A549 (cell line): ENCODE measurements around the gene CIITA. TPM values are rescaled to one million over a fixed set of nuclear protein-coding genes. Genes with fewer than 3 reads are reported as not detected.
"Not testable (repeated sequence)": the region's sequence is repeated elsewhere in the genome, so short reads cannot be mapped to it uniquely, and the experiment has no call there.

Experiments used
- ATAC-seq, 2 experiments: fragments of 200-7000 bp in 1 of 2; fragments of >200 bp in 1 of 2; cut with Nextera tagmentation in 1 of 2; cut with Tn5 transposase in 1 of 2; 3 replicates each; pipeline versions ENCODE4 v1.8.0 to v1.9.1; 2018 to 2020; ENCODE audit warnings: mild to moderate bottlenecking in 1 of 2, moderate library complexity in 1 of 2
- CTCF ChIA-PET: fragments of 300-600 bp; sonication (Branson Sonifier 250); formaldehyde crosslinking; extraction: SDS; loops from one replicate; lab custom pipeline; 2021; ENCODE audit warnings: antibody characterized with exemption, inconsistent platforms; lab: Yijun Ruan, JAX
- POLR2A ChIA-PET: fragments of 350-600 bp; formaldehyde crosslinking; extraction: SDS; loops from one replicate; lab custom pipeline; 2021; ENCODE audit warnings: antibody characterized with exemption, inconsistent platforms; lab: Yijun Ruan, JAX
- DNase-seq, 2 experiments: peaks; one replicate each; pipeline versions ENCODE4 v3.0.0 to v3.0.0-alpha.2; 2011 to 2016; ENCODE audit warnings: low read depth in 1 of 2, low spot score in 1 of 2
- FAIRE-seq: peaks from 2 replicates; lab custom pipeline; 2011; peaks lifted over from hg19 to GRCh38; lab: Jason Lieb, UNC
- H3K27ac ChIP-seq, 2 experiments: fragments of >200 bp; sonication (Bioruptor Twin); formaldehyde crosslinking; 3 replicates each; pipeline ENCODE4 v1.5.1; 2016 to 2017
- H3K4me1 ChIP-seq: fragments of >200 bp; sonication (Bioruptor Twin); formaldehyde crosslinking; 3 replicates; pipeline ENCODE4 v1.6.1; 2016
- H3K4me2 ChIP-seq: fragments of >200 bp; sonication (Bioruptor Twin); formaldehyde crosslinking; 3 replicates; pipeline ENCODE4 v1.6.1; 2016
- H3K4me3 ChIP-seq: fragments of >200 bp; sonication (Bioruptor Twin); formaldehyde crosslinking; 3 replicates; pipeline ENCODE4 v1.5.1; 2016
- H3K9me3 ChIP-seq: fragments of >200 bp; sonication (Bioruptor Twin); formaldehyde crosslinking; 3 replicates; pipeline ENCODE4 v1.6.1; 2016
- CBX8 ChIP-seq: fragments of 200-600 bp; sonication (generic); IDR thresholded peaks from 2 replicates; pipeline ENCODE4 v1.6.1; 2016
- CHD2 ChIP-seq: fragments of 150-350 bp; IDR thresholded peaks from 2 replicates; pipeline ENCODE4 v1.6.1; 2014; ENCODE audit warnings: low read length; ENCODE audit not compliant: partially characterized antibody
- CHD4 ChIP-seq: fragments of 200-600 bp; sonication (generic); IDR thresholded peaks from 2 replicates; pipeline ENCODE4 v1.6.1; 2016; ENCODE audit warnings: antibody characterized with exemption, mild to moderate bottlenecking, borderline replicate concordance
- EHF ChIP-seq: fragments of 250-450 bp; sonication (Bioruptor Pico); IDR thresholded peaks from 2 replicates; pipeline ENCODE4 v1.5.0; 2020; ENCODE audit warnings: mild to moderate bottlenecking
- ESRRA ChIP-seq: fragments of 150-350 bp; IDR thresholded peaks from 2 replicates; pipeline ENCODE4 v1.6.1; 2014; ENCODE audit warnings: mild to moderate bottlenecking, low read length, borderline replicate concordance
- FOSB ChIP-seq: fragments of 250-450 bp; sonication (Bioruptor Pico); IDR thresholded peaks from 2 replicates; pipeline ENCODE4 v1.5.0; 2020; ENCODE audit warnings: mild to moderate bottlenecking, moderate library complexity
- FOXS1 ChIP-seq: fragments of 250-450 bp; sonication (Bioruptor Pico); IDR thresholded peaks from 2 replicates; pipeline ENCODE4 v1.5.0; 2020; ENCODE audit warnings: mild to moderate bottlenecking, moderate library complexity
- HOXA7 ChIP-seq: fragments of 250-450 bp; sonication (Bioruptor Pico); IDR thresholded peaks from 2 replicates; pipeline ENCODE4 v1.5.0; 2020; ENCODE audit warnings: mild to moderate bottlenecking, moderate library complexity
- HOXB5 ChIP-seq: fragments of 250-450 bp; sonication (Bioruptor Pico); IDR thresholded peaks from 2 replicates; pipeline ENCODE4 v1.5.0; 2020; ENCODE audit warnings: mild to moderate bottlenecking, moderate library complexity
- JUNB ChIP-seq: fragments of >200 bp; sonication (Bioruptor Twin); formaldehyde crosslinking; IDR thresholded peaks from 2 replicates; pipeline ENCODE4 v1.6.1; 2016
- KDM1A ChIP-seq: fragments of 200-600 bp; sonication (generic); IDR thresholded peaks from 2 replicates; pipeline ENCODE4 v1.6.1; 2016; ENCODE audit warnings: low read depth, mild to moderate bottlenecking
- KDM5A ChIP-seq: fragments of 200-600 bp; sonication (generic); IDR thresholded peaks from 2 replicates; pipeline ENCODE4 v1.6.1; 2016; ENCODE audit warnings: antibody characterized with exemption, mild to moderate bottlenecking
- MAFK ChIP-seq: fragments of 450-650 bp; IDR thresholded peaks from 2 replicates; pipeline ENCODE4 v1.6.1; 2014; ENCODE audit not compliant: partially characterized antibody
- MYC ChIP-seq: IDR thresholded peaks from 2 replicates; pipeline ENCODE4 v1.6.1; 2012; ENCODE audit warnings: mild to moderate bottlenecking, inconsistent platforms, low read length, improper control_type of control experiment, borderline replicate concordance
- NFE2L2 ChIP-seq: fragments of 150-350 bp; conservative IDR thresholded peaks from 2 replicates; pipeline ENCODE4 v1.6.1; 2014; ENCODE audit warnings: low read length
- NPAS2 ChIP-seq: fragments of 250-450 bp; sonication (Bioruptor Pico); IDR thresholded peaks from 2 replicates; pipeline ENCODE4 v1.8.0; 2022; ENCODE audit warnings: mild to moderate bottlenecking, moderate library complexity, borderline replicate concordance
- NR3C1 ChIP-seq: fragments of >200 bp; sonication (Bioruptor Twin); formaldehyde crosslinking; IDR thresholded peaks from 3 replicates; pipeline ENCODE4 v1.6.1; 2017
- POLR2AphosphoS2 ChIP-seq: conservative IDR thresholded peaks from 2 replicates; pipeline ENCODE4 v1.6.1; 2012; ENCODE audit warnings: low read length, improper control_type of control experiment, inconsistent platforms
- RAD21 ChIP-seq, 2 experiments: fragments of >200 bp in 1 of 2; sonication (Bioruptor Twin) in 1 of 2; formaldehyde crosslinking in 1 of 2; IDR thresholded peaks in 1 of 2; conservative IDR thresholded peaks in 1 of 2; 2 replicates in 1 of 2; 3 replicates in 1 of 2; pipeline ENCODE4 v1.6.1; 2012 to 2018; ENCODE audit warnings: inconsistent platforms in 1 of 2
- RARB ChIP-seq: fragments of 250-450 bp; sonication (Bioruptor Pico); IDR thresholded peaks from 2 replicates; pipeline ENCODE4 v1.8.0; 2021; ENCODE audit warnings: mild to moderate bottlenecking, moderate library complexity
- RFX5 ChIP-seq: fragments of 450-650 bp; IDR thresholded peaks from 2 replicates; pipeline ENCODE4 v1.7.1; 2014; ENCODE audit warnings: antibody characterized with exemption, mild to moderate bottlenecking, moderate library complexity
- TP53 ChIP-seq: fragments of 250-450 bp; sonication (Bioruptor Pico); IDR thresholded peaks from 2 replicates; pipeline ENCODE4 v1.5.0; 2021; ENCODE audit warnings: mild to moderate bottlenecking, moderate library complexity
- ZC3H11A ChIP-seq: fragments of 450-650 bp; IDR thresholded peaks from 2 replicates; pipeline ENCODE4 v1.6.1; 2014; ENCODE audit warnings: antibody characterized with exemption, mild to moderate bottlenecking
- ZNF302 ChIP-seq: fragments of 250-450 bp; sonication (Bioruptor Pico); IDR thresholded peaks from 2 replicates; pipeline ENCODE4 v1.9.0; 2021; ENCODE audit warnings: inconsistent platforms, mild to moderate bottlenecking, moderate library complexity
- ZSCAN20 ChIP-seq: fragments of 250-450 bp; sonication (Bioruptor Pico); IDR thresholded peaks from 2 replicates; pipeline ENCODE4 v1.8.0; 2022; ENCODE audit warnings: mild to moderate bottlenecking, moderate library complexity
- WGBS: methylation state at CpG from one replicate; pipeline ENCODE4 v1.1.6; 2017; ENCODE audit errors: missing lambda C conversion rate; 5-methylcytosine and 5-hydroxymethylcytosine counted together
- polyA plus RNA-seq, 4 experiments: library from polyadenylated mRNA; depleted of rRNA in 3 of 4; stranded (reverse); fragments of >200 nt; fragmentation: RNase III in 1 of 4; extraction: RNeasy Plus Mini Kit Qiagen cat#74134 plus additional on column Dnase treatment in 1 of 4; gene quantifications; 2 replicates in 3 of 4; 3 replicates in 1 of 4; pipeline ENCODE4 v1.2.3, GENCODE V29; 2011 to 2017
- TF ChIP-seq, protein P1 (sequence below): fragments of >200 bp; sonication (Bioruptor Twin); formaldehyde crosslinking; IDR thresholded peaks from 2 replicates; pipeline ENCODE4 v1.6.1; 2016
- TF ChIP-seq, protein P2 (sequence below): fragments of 250-450 bp; sonication (Bioruptor Pico); IDR thresholded peaks from 2 replicates; pipeline ENCODE4 v1.5.0; 2020; ENCODE audit warnings: low read depth, mild to moderate bottlenecking, moderate library complexity
- TF ChIP-seq, protein P3 (sequence below): fragments of 200-600 bp; sonication (generic); IDR thresholded peaks from 2 replicates; pipeline ENCODE4 v1.6.1; 2016; ENCODE audit warnings: antibody characterized with exemption, mild to moderate bottlenecking, moderate library complexity
- TF ChIP-seq, protein P4 (sequence below): IDR thresholded peaks from 2 replicates; pipeline ENCODE4 v1.6.1; 2012; ENCODE audit warnings: low read depth, borderline replicate concordance

CIITA gene
- polyA plus RNA-seq, 2 of the 4 experiments (the other 2 are of a cell fraction): 0.06 TPM; not detected in 1

DNA sequence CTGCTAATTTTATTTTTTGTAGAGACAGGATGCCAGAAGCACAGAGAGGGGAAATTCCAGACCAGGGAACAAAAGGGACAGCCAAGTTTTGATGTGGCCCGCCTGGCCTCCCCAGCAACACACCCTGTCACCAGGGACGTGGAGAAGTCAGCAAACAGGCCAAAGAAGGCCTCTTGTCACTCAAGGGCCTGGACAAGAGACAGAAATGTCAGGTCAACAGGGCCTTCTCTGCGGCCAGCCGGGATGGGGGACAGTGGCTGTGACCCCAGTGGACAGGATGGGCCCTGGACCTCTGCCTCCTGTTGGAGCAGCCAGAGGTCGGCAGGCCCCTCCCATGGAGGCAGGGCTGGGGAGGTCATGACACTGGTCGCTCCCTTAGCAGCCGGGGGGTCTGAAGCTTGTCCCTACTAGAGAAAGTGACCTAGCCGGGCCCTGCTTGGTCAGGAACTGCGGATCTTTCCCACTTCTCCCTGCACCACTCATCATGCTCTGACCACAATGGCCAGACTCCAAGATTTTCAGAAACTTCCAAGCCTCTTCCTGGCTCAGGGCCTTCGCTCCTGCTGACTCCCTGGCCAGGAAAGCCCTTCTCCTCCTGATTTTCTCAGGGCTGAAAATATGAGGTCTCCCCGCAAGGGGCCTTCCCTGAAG, 49.2 kb upstream of the CIITA start:
- POLR2A ChIA-PET: no interaction called here
- H3K27ac ChIP-seq: no peak overlapping the region
- FAIRE-seq (no peak), ATAC-seq (no peak), DNase-seq (no peak)
- no peak overlapping the region for H3K4me2 ChIP-seq
- no peaks in the 10 kb centered on the region for H3K4me1 ChIP-seq
- WGBS: 75% methylated on average over 10 of the region's 11 CpGs
- TF ChIP-seq TP53 (CRISPR knock-in tag) (no peak), POLR2AphosphoS2 (no peak), RARB (CRISPR knock-in tag) (no peak), NFE2L2 (no peak), ZC3H11A (no peak), NPAS2 (CRISPR knock-in tag) (no peak), JUNB (no peak), RAD21 (conservative IDR thresholded peaks at IDR 0.05 in 1 of 2, IDR thresholded peaks at IDR 0.05 in 1 of 2) (no peak), CBX8 (no peak), HOXA7 (CRISPR knock-in tag) (no peak), CHD2 (no peak), MAFK (no peak), FOXS1 (CRISPR knock-in tag) (no peak), ZSCAN20 (CRISPR knock-in tag) (no peak), KDM5A (no peak), ZNF302 (CRISPR knock-in tag) (no peak)
- TF ChIP-seq, protein P1, sequence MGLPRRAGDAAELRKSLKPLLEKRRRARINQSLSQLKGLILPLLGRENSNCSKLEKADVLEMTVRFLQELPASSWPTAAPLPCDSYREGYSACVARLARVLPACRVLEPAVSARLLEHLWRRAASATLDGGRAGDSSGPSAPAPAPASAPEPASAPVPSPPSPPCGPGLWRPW: no peak
- TF ChIP-seq, protein P2, sequence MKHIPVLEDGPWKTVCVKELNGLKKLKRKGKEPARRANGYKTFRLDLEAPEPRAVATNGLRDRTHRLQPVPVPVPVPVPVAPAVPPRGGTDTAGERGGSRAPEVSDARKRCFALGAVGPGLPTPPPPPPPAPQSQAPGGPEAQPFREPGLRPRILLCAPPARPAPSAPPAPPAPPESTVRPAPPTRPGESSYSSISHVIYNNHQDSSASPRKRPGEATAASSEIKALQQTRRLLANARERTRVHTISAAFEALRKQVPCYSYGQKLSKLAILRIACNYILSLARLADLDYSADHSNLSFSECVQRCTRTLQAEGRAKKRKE (CRISPR knock-in tag): no peak
- CTCF ChIA-PET: no interaction called here
- H3K9me3 ChIP-seq: no peaks in the 10 kb centered on the region
- H3K4me3 ChIP-seq: no peak overlapping the region

DNA sequence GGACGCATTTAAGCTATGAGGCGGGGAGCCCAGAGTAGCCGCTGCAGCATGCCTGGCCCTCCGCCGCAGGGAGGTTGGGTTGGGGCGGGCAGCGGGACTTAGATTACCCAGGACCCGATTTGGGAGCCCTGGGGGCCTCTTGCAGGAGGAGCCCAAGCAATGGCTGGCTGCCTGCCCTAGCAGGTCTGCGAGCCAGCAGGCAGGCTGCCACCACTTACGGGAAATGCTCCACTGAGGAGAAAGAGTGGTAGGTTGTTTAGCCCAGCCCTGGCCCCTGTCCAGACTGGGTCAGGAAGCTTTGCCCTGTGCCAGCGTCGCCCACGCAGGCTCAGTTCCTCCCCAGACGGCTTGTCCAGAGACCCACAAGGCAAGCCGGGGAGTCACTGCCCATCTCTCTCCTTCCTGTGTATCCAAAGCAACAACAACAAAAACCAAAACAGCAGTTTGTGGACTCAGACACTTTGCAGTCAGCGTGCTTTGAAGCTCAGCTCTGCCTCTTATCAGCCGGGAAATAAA, 48.1 kb upstream of the CIITA start:
- FAIRE-seq: no peak

DNA sequence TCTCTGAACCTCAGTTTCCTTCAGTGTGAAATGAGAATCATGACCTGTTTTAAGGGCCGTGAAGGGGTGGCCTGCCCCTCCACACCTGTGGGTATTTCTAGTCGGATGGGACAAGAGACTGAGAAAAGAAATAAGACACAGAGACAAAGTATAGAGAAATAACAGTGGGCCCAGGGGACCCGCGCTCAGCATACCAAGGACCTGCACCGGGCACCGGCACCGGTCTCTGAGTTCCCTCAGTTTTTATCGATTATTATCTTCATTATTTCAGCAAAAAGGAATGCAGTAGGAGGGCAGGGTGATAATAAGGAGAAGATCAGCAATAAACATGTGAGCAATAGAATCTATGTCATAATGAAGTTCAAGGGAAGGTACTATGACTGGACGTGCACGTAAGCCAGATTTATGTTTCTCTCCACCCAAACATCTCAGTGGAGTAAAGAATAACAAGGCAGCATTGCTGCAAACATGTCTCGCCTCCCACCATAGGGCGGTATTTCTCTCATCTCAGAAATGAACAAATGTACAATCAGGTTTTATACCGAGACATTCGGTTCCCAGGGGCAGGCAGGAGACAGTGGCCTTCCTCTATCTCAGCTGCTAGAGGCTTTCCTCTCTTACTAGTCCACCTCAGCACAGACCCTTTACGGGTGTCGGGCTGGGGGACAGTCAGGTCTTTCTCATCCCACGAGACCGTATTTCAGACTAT, 47.5 kb upstream of the CIITA start:
- FAIRE-seq, H3K4me3 ChIP-seq, H3K9me3 ChIP-seq, DNase-seq, ATAC-seq, H3K4me1 ChIP-seq, CTCF ChIA-PET, H3K27ac ChIP-seq, POLR2A ChIA-PET, H3K4me2 ChIP-seq: not testable (repeated sequence)
- WGBS: 59% methylated on average over 18 of the region's 18 CpGs

More for the DNA sequence above, 48.1 kb upstream of the CIITA start:
- Histone ChIP-seq H3K9me3 (no peaks in the 10 kb centered on the region), H3K27ac (no peak overlapping the region), H3K4me1 (no peaks in the 10 kb centered on the region), H3K4me3 (no peak overlapping the region), H3K4me2 (no peak overlapping the region)
- ChIA-PET CTCF (no interaction called here), POLR2A (no interaction called here)
- ATAC-seq (peak; percentile 30 to 32; a peak in 2 of 6 replicates), DNase-seq (no peak)
- no peak for TF ChIP-seq CHD4
- TF ChIP-seq KDM1A: no peak
- TF ChIP-seq JUNB: no peak
- TF ChIP-seq RFX5: no peak
- TF ChIP-seq ESRRA: no peak
- no peak for TF ChIP-seq ZC3H11A
- TF ChIP-seq MAFK: no peak
- no peak for TF ChIP-seq NFE2L2
- no peak for TF ChIP-seq CBX8
- no peak for TF ChIP-seq NR3C1
- TF ChIP-seq EHF (CRISPR knock-in tag): no peak
- TF ChIP-seq, protein P3, sequence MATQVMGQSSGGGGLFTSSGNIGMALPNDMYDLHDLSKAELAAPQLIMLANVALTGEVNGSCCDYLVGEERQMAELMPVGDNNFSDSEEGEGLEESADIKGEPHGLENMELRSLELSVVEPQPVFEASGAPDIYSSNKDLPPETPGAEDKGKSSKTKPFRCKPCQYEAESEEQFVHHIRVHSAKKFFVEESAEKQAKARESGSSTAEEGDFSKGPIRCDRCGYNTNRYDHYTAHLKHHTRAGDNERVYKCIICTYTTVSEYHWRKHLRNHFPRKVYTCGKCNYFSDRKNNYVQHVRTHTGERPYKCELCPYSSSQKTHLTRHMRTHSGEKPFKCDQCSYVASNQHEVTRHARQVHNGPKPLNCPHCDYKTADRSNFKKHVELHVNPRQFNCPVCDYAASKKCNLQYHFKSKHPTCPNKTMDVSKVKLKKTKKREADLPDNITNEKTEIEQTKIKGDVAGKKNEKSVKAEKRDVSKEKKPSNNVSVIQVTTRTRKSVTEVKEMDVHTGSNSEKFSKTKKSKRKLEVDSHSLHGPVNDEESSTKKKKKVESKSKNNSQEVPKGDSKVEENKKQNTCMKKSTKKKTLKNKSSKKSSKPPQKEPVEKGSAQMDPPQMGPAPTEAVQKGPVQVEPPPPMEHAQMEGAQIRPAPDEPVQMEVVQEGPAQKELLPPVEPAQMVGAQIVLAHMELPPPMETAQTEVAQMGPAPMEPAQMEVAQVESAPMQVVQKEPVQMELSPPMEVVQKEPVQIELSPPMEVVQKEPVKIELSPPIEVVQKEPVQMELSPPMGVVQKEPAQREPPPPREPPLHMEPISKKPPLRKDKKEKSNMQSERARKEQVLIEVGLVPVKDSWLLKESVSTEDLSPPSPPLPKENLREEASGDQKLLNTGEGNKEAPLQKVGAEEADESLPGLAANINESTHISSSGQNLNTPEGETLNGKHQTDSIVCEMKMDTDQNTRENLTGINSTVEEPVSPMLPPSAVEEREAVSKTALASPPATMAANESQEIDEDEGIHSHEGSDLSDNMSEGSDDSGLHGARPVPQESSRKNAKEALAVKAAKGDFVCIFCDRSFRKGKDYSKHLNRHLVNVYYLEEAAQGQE: no peak
- TF ChIP-seq ZNF302 (CRISPR knock-in tag): no peak
- TF ChIP-seq POLR2AphosphoS2: no peak
- TF ChIP-seq MYC: no peak
- no peak for TF ChIP-seq RAD21 (conservative IDR thresholded peaks at IDR 0.05 in 1 of 2, IDR thresholded peaks at IDR 0.05 in 1 of 2)
- TF ChIP-seq, protein P4, sequence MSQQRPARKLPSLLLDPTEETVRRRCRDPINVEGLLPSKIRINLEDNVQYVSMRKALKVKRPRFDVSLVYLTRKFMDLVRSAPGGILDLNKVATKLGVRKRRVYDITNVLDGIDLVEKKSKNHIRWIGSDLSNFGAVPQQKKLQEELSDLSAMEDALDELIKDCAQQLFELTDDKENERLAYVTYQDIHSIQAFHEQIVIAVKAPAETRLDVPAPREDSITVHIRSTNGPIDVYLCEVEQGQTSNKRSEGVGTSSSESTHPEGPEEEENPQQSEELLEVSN: no peak
- no peak for TF ChIP-seq FOSB (CRISPR knock-in tag)
- no peak for TF ChIP-seq HOXB5 (CRISPR knock-in tag)
- 54% methylated on average over 6 of the region's 17 CpGs for WGBS
